GM21526 (cell line): ENCODE results near the gene C1orf87.

ENCODE experiments used
- ATAC-seq: cut with Tn5 transposase; IDR thresholded peaks from one replicate; pipeline ENCODE4 v1.9.1; 2021; ENCODE audit warnings: moderate library complexity; ENCODE audit not compliant: unreplicated experiment, low FRiP score

The C1orf87 gene

DNA sequence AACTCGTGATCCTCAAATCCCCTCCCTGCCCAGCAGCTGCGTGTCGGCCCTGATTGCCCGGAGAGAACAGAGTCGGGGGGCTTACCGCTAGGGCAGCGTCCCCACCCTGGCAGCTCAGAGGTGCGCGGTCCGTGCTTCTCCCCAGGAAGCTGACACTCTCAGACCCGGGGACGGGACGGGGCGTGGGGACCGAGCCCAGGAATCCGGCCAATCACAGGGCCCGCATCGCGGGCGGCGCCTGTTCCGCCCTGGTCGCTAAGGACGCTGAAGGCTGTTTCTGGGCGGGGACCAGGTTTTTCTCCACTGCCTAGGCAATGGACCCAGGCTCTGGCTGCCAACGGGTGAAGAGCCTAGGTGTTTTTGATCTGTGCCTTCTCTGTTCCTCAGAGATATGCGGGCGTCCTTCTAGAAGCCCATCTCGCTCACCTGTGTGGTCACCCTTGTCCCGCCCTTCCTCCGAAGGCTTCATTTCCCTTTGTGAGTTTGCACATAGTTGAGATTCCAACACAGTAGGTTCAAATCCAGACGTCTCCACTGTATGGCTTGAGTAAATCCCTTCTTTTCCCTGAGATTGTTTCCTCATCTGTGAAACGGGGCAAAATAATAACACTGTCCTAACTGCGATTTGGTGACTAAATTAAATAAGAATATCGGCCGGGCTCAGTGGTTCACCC is at the start of gene C1orf87:
Gene C1orf87 (minus strand): TSS at position 166 of the 674 bp plus-strand sequence. CDS start 1,127 bp downstream, outside the sequence.
- no peak for ATAC-seq

DNA sequence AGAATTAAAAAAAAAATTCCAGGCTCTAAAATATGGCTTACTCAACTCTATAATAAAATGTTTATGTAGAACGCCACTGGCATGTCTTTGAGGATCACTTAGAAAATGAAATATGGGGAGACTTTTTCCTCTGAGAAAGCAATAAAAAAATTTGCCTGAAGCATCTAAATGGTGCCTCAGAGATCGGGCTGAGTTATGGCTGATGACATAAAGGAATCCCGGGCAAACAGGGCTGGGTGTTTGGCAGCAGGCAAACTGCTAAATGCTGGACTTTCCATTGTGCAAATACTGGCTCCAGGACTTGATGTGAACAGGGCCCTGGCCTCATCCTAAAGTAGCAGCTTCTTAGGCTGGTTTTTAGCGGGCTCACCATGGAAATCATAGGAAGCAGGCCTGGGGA is 44.5 kb upstream of the C1orf87 start:
- no peak for ATAC-seq

- no peak for ATAC-seq
Measured at GRCh38 chr1:60114745-60115318, 41.3 kb upstream of the C1orf87 start.

DNA sequence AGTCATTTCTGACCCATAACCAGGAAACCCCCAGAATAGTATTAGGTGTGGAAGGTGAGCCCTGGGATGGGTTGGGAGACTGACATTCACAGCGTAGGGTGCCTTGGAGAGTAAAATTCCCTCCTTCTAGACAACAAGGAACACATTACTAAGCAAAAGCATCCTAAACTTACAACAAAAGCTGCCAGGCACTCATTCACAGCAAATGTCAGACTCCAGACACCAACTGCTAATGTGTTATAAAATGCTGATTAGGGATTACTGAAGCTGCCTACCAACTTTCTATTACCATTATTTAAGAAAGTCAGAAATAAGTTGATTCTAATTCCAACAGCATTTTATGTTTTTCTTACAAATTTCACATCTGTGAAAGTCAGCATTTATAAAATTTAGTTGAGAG is 40.0 kb upstream of the C1orf87 start:
- ATAC-seq, result no peak

- ATAC-seq, result no peak
Measured at GRCh38 chr1:60113028-60113427, 39.5 kb upstream of the C1orf87 start.

DNA sequence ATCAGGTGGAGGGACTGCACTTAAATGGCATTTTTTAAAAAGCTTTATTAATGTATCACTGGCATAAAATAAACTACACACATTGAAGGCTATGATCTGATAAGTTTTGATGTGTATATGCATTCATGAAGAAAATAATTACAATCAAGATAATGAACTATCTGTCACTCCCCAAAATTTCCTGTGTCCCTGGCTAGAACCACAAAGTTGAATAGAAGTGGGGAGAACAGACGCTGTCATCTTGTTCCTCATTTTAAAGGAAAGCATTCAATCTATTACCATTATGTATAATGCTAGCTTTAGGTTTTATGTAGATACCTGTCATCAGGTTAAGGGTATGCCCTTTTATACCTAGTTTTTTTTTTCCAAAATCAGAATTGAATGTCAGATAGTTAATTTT is 38.1 kb upstream of the C1orf87 start:
- no peak for ATAC-seq

DNA sequence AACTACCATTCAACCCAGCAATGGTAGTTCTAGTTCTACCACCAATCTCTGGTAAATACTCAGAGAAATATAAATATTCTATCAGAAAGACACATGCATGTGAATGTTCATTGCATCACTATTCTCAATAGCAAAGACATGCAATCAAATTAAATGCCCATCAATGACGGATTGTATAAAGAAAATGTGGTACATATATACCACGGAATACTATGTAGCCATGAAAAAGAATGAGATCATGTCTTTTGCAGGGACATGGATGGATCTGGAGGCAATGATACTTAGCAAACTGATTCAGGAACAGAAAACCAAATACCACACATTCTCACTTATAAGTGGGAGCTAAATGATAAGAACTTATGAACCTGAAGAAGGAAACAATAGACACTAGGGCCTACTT is 37.5 kb upstream of the C1orf87 start:
- no peak for ATAC-seq

- ATAC-seq, result no peak
Measured at GRCh38 chr1:60108196-60108595, 34.6 kb upstream of the C1orf87 start.

DNA sequence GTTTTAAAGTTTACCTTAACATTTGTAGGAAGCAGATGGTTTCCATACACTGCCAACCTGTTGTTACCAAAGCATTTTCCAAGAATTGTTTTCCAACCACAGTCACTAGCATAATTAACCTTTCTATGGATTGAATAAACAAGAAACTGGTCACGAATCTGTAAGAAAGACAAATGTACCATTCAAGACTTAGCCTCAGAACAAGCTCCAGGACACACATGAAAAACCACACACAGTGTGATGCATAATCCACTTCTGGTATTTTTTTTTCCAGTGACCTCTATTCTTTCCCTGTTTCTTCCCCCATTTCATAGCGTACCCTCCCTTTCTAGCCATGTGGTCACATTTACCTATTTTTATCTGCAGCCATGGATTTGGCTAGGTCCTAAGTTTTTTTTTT is 29.6 kb upstream of the C1orf87 start:
- ATAC-seq, result no peak

DNA sequence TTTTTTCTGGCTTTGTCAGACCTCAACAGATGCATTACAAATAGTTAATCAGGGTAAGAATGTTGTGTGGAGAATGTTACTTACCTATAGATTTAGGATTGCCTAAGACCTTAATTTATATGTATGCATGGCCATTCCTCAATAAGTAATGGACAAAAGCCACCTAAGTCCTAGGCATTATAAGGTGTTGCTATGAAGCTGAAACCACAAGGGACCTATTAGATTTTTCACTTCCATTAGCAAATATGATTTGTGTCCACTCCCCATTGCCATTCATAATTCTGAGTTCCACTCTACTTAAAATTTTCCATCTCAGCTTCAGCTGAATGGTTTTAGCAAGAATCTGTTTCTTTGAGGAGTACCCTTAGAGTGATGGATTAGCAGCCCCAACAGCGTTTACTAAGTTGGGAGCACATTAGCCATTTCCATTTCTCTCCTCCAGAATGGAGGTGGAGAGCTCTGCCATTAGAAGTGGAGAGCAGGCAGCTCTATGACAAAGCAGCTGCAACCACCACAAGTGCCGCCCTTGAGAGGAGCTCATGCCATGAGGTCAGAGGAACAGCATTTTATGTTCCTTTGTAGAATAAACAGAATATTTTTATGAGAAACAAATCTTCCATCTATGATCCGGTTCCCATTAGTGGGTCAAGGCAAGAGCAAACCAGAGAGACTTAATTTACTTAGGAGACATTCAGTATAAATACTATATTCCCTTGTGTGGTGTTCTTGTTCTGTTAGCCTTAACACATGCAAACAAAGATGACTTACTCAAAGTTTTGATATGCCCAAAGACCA is 28.9 kb upstream of the C1orf87 start:
- no peak for ATAC-seq

DNA sequence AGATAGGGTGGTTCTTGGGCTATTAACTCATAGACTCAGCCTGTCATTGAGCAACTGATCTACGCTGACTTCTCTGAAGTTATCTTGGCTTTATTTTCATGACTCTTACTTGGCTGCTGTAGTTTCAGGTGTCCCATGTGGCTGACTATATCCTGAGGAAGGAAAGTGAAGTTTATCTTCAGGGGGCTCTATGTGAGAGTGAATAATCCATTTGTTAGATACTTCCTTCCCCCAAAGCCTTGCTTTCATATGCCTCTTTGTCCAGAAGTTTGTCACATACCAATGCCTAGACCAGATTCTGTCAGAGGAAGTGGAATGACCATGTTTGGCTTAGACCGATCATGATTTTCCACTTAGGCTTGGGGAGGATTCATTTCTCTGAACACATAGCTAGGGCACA is 27.9 kb upstream of the C1orf87 start:
- ATAC-seq, result no peak

GRCh38 chr1:60091195-60091715 is 17.7 kb upstream of the C1orf87 start:
- no peak for ATAC-seq

GRCh38 chr1:60090655-60091054 is 17.1 kb upstream of the C1orf87 start:
- no peak for ATAC-seq

DNA sequence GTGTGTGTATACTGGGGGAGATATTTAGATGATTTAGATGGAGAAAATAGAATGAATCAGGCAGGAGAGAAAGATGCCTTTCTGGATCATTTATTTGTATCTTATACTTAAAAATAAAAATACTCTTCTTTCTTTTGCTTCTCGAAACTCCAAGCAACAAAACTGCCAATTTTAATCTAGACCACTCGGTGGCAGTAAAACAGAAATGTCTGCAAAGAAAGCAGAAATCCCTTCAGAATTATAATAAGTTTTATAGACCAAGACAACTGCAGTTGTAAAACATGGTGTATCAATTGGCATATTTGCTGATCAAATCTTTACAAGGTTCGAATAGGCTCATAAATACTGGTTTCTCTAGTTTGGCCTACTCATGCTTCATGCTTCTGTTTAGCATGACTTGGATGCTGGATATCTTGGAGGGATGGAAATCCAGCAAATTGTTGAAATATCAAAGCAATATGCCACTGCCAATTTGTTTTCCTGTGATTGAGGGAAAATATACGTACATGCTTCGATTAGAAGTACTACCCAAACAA is 15.1 kb upstream of the C1orf87 start:
- ATAC-seq, result no peak

GRCh38 chr1:60087681-60088080 is 14.1 kb upstream of the C1orf87 start:
- ATAC-seq, result no peak

- ATAC-seq, result no peak
Measured at GRCh38 chr1:60078182-60078581, 4.6 kb upstream of the C1orf87 start.

GRCh38 chr1:60071296-60071695 is 2.3 kb downstream of the C1orf87 start:
- ATAC-seq, result no peak

- ATAC-seq, result no peak
Measured at GRCh38 chr1:60069691-60070090, 3.9 kb downstream of the C1orf87 start.

GRCh38 chr1:60068393-60069045 is 5.1 kb downstream of the C1orf87 start:
- no peak for ATAC-seq

- ATAC-seq, result no peak
Measured at GRCh38 chr1:60066001-60066400, 7.6 kb downstream of the C1orf87 start.

DNA sequence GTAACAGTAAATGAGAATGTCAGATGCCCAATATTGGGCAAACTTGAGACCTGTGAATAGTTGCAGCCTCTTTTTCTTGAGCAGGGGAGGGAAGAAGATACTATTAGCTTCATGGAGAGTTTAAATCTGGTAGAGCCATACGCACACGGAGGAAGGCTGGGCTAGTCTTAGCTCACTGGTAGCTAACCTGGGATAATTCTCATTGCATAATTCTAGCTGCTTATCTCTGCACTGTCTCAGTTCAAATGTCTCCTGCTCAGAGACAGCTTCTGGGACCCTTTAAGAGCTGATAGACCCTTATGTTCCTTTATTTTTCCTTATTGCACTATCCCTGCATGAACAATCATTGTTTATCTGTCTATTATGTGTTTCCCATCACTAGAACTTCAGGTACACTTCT is 8.4 kb downstream of the C1orf87 start:
- ATAC-seq, result no peak
